Loucy (cell line): Measurements from ENCODE around the gene KRTAP3-1.
"Not testable (repeated sequence)": the region's sequence is repeated elsewhere in the genome, so short reads cannot be mapped to it uniquely, and the experiment has no call there.

ENCODE experiments used
- H2AFZ ChIP-seq: fragments of 200-600 bp; sonication (generic); 2 replicates; pipeline ENCODE4 v1.6.0; 2016; ENCODE audit warnings: antibody characterized with exemption, mild to moderate bottlenecking, low read length, moderate library complexity
- H3F3A ChIP-seq: fragments of 200-600 bp; 2 replicates; pipeline ENCODE4 v1.6.0; 2016; ENCODE audit warnings: antibody characterized with exemption, low read depth, mild to moderate bottlenecking
- H3K27me3 ChIP-seq: fragments of 200-600 bp; sonication (generic); 2 replicates; pipeline ENCODE4 v1.6.1; 2014; ENCODE audit warnings: low read length, mild to moderate bottlenecking; ENCODE audit not compliant: insufficient read depth, poor library complexity, severe bottlenecking
- H3K36me3 ChIP-seq: fragments of 200-600 bp; sonication (generic); 2 replicates; pipeline ENCODE4 v1.6.1; 2016; ENCODE audit warnings: low read length; ENCODE audit not compliant: insufficient read depth
- H3K4me1 ChIP-seq: fragments of 200-600 bp; sonication (generic); 2 replicates; pipeline ENCODE4 v1.5.1; 2014; ENCODE audit warnings: low read length, mild to moderate bottlenecking; ENCODE audit not compliant: insufficient read depth, poor library complexity, severe bottlenecking
- H3K4me2 ChIP-seq: fragments of 200-600 bp; sonication (generic); 2 replicates; pipeline ENCODE4 v1.6.0; 2014; ENCODE audit warnings: antibody characterized with exemption, low read length, low read depth, mild to moderate bottlenecking; ENCODE audit not compliant: poor library complexity, severe bottlenecking
- H3K4me3 ChIP-seq: fragments of 200-600 bp; sonication (generic); 2 replicates; pipeline ENCODE4 v1.5.1; 2014; ENCODE audit warnings: low read length, mild to moderate bottlenecking, mixed read lengths; ENCODE audit not compliant: poor library complexity, severe bottlenecking
- H3K79me2 ChIP-seq: fragments of 200-600 bp; sonication (generic); 2 replicates; pipeline ENCODE4 v1.6.1; 2014; ENCODE audit warnings: low read length; ENCODE audit not compliant: insufficient read depth
- H3K9ac ChIP-seq: fragments of 200-600 bp; sonication (generic); 2 replicates; pipeline ENCODE4 v1.6.0; 2014; ENCODE audit warnings: mild to moderate bottlenecking, low read depth, low read length, moderate library complexity; ENCODE audit not compliant: poor library complexity, severe bottlenecking
- H3K9me2 ChIP-seq: fragments of 200-600 bp; sonication (generic); replicated peaks from 2 replicates; pipeline ENCODE4 v1.6.1; 2016; ENCODE audit warnings: low read depth, low read length, mixed read lengths
- H3K9me3 ChIP-seq: fragments of 200-600 bp; sonication (generic); 2 replicates; pipeline ENCODE4 v1.6.1; 2014; ENCODE audit warnings: mild to moderate bottlenecking, antibody characterized with exemption, low read length, low read depth; ENCODE audit not compliant: insufficient read depth
- H4K20me1 ChIP-seq: fragments of 200-600 bp; sonication (generic); 2 replicates; pipeline ENCODE4 v1.6.0; 2014; ENCODE audit warnings: antibody characterized with exemption, low read length, mild to moderate bottlenecking; ENCODE audit not compliant: insufficient read depth, poor library complexity, severe bottlenecking
- CTCF ChIP-seq: fragments of 200-600 bp; sonication (generic); conservative IDR thresholded peaks from 2 replicates; pipeline ENCODE4 v1.5.1; 2014; ENCODE audit warnings: mild to moderate bottlenecking, antibody characterized with exemption, low read length
- EZH2phosphoT487 ChIP-seq: fragments of 200-600 bp; IDR thresholded peaks from 2 replicates; pipeline ENCODE4 v1.6.1; 2018; ENCODE audit warnings: antibody characterized with exemption, mild to moderate bottlenecking, moderate library complexity, borderline replicate concordance

KRTAP3-1 gene

GRCh38 chr17:41008811-41009210 lies at the start of gene KRTAP3-1:
Gene KRTAP3-1, minus strand, starts transcription at chr17:41009128. Its CDS starts 54 bp downstream, at chr17:41009074.
- no peak within 1 kb of the TSS for H3K9ac ChIP-seq
- H3K4me3 ChIP-seq: no peak within 1 kb of the TSS
- no peak within 1 kb of the TSS for H3K4me2 ChIP-seq
- no peaks in the 10 kb centered on the region for H4K20me1 ChIP-seq
- no peaks in the 10 kb centered on the region for H3K36me3 ChIP-seq
- no peaks in the 10 kb centered on the region for H3K9me3 ChIP-seq
- no peak for TF ChIP-seq CTCF
- no peak for TF ChIP-seq EZH2phosphoT487
- no peaks in the 10 kb centered on the region for H3K79me2 ChIP-seq
- H3F3A ChIP-seq: no peaks in the 10 kb centered on the region
- no peak within 1 kb of the TSS for H2AFZ ChIP-seq
- H3K4me1 ChIP-seq: no peaks in the 10 kb centered on the region
- no peaks in the 10 kb centered on the region for H3K9me2 ChIP-seq
- H3K27me3 ChIP-seq: no peaks in the 10 kb centered on the region

- Histone ChIP-seq H3F3A (no peaks in the 10 kb centered on the region), H3K4me3 (no peak overlapping the region), H3K4me2 (no peak overlapping the region), H3K36me3 (no peaks in the 10 kb centered on the region), H3K27me3 (no peaks in the 10 kb centered on the region), H4K20me1 (no peaks in the 10 kb centered on the region), H3K9me2 (no peaks in the 10 kb centered on the region), H3K79me2 (no peaks in the 10 kb centered on the region), H3K9ac (no peak overlapping the region), H2AFZ (no peak overlapping the region), H3K4me1 (peaks cover 5% of the 10 kb centered on the region), H3K9me3 (no peaks in the 10 kb centered on the region)
- TF ChIP-seq EZH2phosphoT487: no peak
- no peak for TF ChIP-seq CTCF
These were observed 48.6 kb upstream of the KRTAP3-1 start for GRCh38 chr17:41057547-41057946.

- not testable (repeated sequence) for H3K4me1 ChIP-seq, H3K9ac ChIP-seq, H3K79me2 ChIP-seq, H3K4me2 ChIP-seq, H4K20me1 ChIP-seq, H3K27me3 ChIP-seq, H3K9me3 ChIP-seq, H3K9me2 ChIP-seq, H3F3A ChIP-seq, H3K36me3 ChIP-seq, H3K4me3 ChIP-seq, H2AFZ ChIP-seq
These were observed 46.2 kb upstream of the KRTAP3-1 start, which contains the start of gene KRTAP2-2 for GRCh38 chr17:41055130-41055529. Gene KRTAP2-2, minus strand, starts transcription at chr17:41055230. Its CDS starts 19 bp downstream, at chr17:41055211.

GRCh38 chr17:41054556-41054955 lies 45.6 kb upstream of the KRTAP3-1 start:
- H3K9me3 ChIP-seq, H3K9me2 ChIP-seq, H3F3A ChIP-seq, H3K9ac ChIP-seq, H3K4me2 ChIP-seq, H3K4me3 ChIP-seq, H3K4me1 ChIP-seq, H3K36me3 ChIP-seq, H4K20me1 ChIP-seq, H2AFZ ChIP-seq, H3K27me3 ChIP-seq, H3K79me2 ChIP-seq: not testable (repeated sequence)
